T-helper 17 cell (primary cell): Measurements from ENCODE around the gene TRERF1. TPM values are rescaled to one million over a fixed set of nuclear protein-coding genes. Genes with fewer than 3 reads are reported as not detected.

Experiments used
- ATAC-seq: fragments of 150-1000 bp; cut with Tn5 transposase; 2 replicates; pipeline ENCODE4 v1.10.0; 2021; ENCODE audit warnings: mild to moderate bottlenecking, moderate library complexity
- DNase-seq, 3 donors: peaks; one replicate each; pipeline versions ENCODE4 v3.0.0 to v3.0.0-alpha.2; 2020 to 2021
- H3K9me3 ChIP-seq: one replicate; pipeline ENCODE4 v1.7.0; 2013; ENCODE audit warnings: low read length, mild to moderate bottlenecking; ENCODE audit not compliant: control insufficient read depth, poor library complexity, severe bottlenecking
- H3K27ac Mint-ChIP-seq: one replicate; pipeline ENCODE4 v1.8.0; 2022; ENCODE audit warnings: mild to moderate bottlenecking, moderate library complexity, mixed read lengths
- H3K27me3 Mint-ChIP-seq: one replicate; pipeline ENCODE4 v1.8.0; 2022; ENCODE audit warnings: mixed read lengths
- H3K36me3 Mint-ChIP-seq: one replicate; pipeline ENCODE4 v1.8.0; 2022; ENCODE audit warnings: low read depth, mixed read lengths
- H3K4me1 Mint-ChIP-seq: one replicate; pipeline ENCODE4 v1.8.0; 2022; ENCODE audit warnings: mild to moderate bottlenecking, mixed read lengths
- H3K4me3 Mint-ChIP-seq: one replicate; pipeline ENCODE4 v1.8.0; 2022; ENCODE audit warnings: mild to moderate bottlenecking, moderate library complexity, mixed read lengths
- total RNA-seq, 4 donors: library from RNA in 2 of 4; stranded (reverse) in 2 of 4; gene quantifications; one replicate each; pipeline ENCODE4 v1.2.3 and lab custom pipeline; 2022 to 2026

Gene TRERF1
- total RNA-seq, 2 donors from 2014 or later, result 28.6 to 31.2 TPM

DNA sequence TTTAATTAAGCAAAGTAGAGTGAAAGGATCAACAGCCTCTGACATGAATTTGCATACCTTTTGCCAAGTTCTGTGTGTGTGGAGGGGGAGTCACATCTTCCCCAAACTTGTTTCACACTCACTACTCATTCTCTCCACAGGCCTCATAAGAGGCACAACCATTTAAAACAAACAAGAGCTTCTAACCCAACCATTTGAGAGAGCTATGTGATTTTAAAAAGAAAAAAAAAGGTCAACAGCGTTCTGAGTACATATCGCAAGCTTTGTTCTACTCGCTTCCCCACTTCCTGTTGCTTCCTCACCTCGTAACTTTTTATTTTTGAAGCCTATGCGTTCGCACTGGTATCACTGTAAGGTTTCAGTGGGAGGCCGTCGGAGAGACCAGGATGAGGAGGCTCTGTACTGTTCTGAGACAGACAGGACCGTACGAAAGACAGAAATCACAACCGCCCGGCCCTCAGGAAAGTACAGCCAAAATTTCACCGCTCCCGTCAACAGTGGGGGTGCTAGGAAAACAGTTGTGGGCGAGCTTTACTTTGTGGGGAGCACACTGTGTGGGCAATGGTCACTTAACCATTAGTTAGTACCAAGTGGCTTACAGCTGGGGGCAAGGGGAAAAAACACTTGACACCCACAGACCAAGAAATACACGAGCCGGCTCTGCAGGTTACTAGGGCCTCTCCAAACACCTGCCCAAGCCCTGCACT is 61.3 kb downstream of the TRERF1 start:
- peak; percentile 74 for ATAC-seq
- peak overlapping the region; percentile 99 for H3K27ac Mint-ChIP-seq

DNA sequence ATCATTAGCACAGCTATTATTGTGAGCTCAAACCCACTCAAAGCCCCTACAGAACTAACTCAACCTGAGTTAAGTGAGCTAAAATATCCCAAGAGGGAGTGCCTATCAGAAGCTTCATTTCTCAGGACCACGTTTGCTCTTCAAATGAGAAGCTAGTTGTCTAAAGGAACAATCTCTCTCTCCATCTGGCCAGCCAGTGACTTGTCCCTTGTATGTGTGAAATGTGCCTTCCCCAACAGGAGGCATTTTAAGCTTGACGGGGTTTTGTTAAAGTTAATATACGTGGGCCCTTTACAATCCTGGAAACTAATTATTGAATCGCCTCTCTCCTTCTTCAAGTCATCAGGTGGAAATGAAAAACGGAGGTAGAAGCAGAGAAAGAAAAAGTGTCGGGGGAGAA is 62.0 kb downstream of the TRERF1 start:
- peak overlapping the region; percentile 99 for H3K27ac Mint-ChIP-seq
- no peaks in the 10 kb centered on the region for H3K9me3 ChIP-seq
- ATAC-seq, result no peak
- no peaks in the 10 kb centered on the region for H3K27me3 Mint-ChIP-seq
- DNase-seq, result no peak
- peaks cover 73% of the 10 kb centered on the region for H3K4me1 Mint-ChIP-seq
- peak overlapping the region; percentile 82 for H3K4me3 Mint-ChIP-seq
- H3K36me3 Mint-ChIP-seq, result no peaks in the 10 kb centered on the region

More for the DNA sequence above, 61.3 kb downstream of the TRERF1 start:
- Mint-ChIP-seq H3K27me3 (no peaks in the 10 kb centered on the region), H3K4me1 (peaks cover 79% of the 10 kb centered on the region), H3K4me3 (peak overlapping the region; percentile 82), H3K36me3 (no peaks in the 10 kb centered on the region)
- no peaks in the 10 kb centered on the region for H3K9me3 ChIP-seq
- DNase-seq, result no peak

DNA sequence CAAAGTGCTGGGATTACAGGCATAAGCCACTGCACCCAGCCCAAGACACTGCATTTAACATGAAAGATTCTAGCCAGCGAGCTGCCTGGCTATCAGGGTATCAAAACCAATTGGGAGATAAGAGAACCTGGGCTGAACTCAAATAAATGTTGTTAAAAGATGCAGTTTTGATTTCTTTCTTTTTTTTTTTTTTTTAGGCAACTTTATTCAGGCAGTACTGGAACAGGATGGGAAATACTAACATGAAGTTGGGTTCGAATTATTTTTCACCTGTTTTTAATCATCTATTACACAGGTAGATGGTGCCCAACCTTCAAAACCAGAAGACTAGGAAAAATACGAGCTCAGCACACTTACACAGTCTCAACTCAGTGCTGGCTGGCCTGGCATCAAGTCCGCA is 63.7 kb downstream of the TRERF1 start:
- no peak for DNase-seq
- H3K36me3 Mint-ChIP-seq, result no peaks in the 10 kb centered on the region

DNA sequence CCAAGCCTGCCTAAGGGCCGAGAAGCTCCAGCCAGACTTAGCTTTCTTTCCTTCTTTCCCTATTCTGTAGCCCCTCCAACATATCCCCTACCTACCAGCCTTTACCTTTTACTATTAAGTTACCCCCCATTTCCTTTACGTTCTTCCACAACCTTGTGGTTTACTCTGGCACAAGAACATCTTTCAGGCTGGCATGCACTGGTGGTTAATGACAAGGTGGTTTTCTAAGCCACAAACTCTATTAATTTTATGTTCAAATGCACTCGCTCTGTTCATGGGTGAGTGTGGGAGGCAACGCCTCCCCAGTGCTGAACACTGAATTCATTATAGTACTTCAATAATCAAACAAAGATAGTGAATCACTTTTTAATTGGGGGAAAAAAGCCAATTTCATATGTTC is 64.4 kb downstream of the TRERF1 start:
- peak; percentile 86 for ATAC-seq
- Mint-ChIP-seq H3K27me3 (no peaks in the 10 kb centered on the region), H3K4me1 (peaks cover 61% of the 10 kb centered on the region), H3K27ac (peak overlapping the region; percentile 99), H3K4me3 (peak overlapping the region; percentile 84), H3K36me3 (no peaks in the 10 kb centered on the region)
- peak in 1 of 3 donors; percentile 33 for DNase-seq
- no peaks in the 10 kb centered on the region for H3K9me3 ChIP-seq

More for the DNA sequence above, 63.7 kb downstream of the TRERF1 start:
- H3K9me3 ChIP-seq, result no peaks in the 10 kb centered on the region
- H3K4me1 Mint-ChIP-seq, result peaks cover 66% of the 10 kb centered on the region
- ATAC-seq, result no peak
- H3K27me3 Mint-ChIP-seq, result no peaks in the 10 kb centered on the region
- peak overlapping the region; percentile 54 for H3K4me3 Mint-ChIP-seq
- peak overlapping the region; percentile 99 for H3K27ac Mint-ChIP-seq

DNA sequence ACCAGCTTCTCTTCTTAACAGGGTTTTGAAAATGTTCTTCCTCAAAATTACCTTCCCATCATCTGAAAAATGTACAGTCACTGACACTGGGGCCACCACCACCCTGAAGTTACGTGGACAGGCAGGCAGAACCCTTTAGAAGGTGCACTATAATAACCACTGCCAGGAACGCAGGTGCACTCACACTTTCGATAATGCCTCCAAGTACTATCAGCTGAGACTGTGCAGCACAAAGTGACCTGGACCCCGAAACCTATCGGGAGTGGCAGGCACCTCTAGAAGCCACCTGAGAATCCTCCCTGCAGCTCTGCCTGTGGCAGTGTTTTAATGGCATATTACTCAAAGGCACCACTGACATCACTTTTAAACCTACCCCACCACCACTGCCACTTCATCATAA is 66.4 kb downstream of the TRERF1 start:
- Mint-ChIP-seq H3K4me3 (no peak overlapping the region), H3K27me3 (no peaks in the 10 kb centered on the region), H3K4me1 (peaks cover 57% of the 10 kb centered on the region), H3K36me3 (no peaks in the 10 kb centered on the region), H3K27ac (peak overlapping the region; percentile 99)
- H3K9me3 ChIP-seq, result no peaks in the 10 kb centered on the region
- DNase-seq (no peak), ATAC-seq (no peak)

DNA sequence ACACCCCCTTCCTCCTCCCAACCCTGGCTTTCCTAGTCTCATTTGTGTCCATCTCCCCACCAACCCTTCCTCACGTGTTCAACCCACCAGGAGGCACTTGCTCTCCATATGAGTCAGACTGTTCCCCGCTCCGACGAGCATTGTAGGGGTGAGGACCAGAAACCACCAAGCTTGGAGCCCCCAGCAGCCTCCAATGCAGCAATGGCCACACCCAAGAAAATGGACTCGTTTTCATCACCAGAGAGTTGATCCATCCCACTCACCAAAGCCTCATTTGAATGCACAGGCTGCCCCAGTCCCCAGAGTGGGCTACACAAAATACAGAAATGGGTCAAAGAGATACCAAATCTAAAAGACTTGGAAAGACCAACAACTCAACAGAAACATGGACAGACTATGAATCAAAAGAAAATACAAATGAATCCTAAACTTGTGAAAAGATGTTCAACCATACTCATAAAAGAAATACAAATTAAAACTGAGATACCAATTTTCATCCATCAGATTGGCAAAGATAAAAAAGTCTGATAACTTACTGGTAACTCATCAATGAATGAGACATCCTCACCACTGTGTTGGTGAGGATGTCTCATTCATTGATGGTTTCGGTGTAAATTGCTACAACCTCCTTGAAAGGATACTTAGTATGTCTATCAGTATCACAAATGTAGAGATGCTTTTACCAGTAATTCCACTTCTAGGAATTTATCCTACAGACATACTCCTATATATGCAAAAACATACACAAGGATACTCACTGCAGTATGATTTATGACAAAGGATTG is 68.1 kb downstream of the TRERF1 start:
- H3K36me3 Mint-ChIP-seq, result no peaks in the 10 kb centered on the region
- H3K4me1 Mint-ChIP-seq, result peaks cover 52% of the 10 kb centered on the region
- DNase-seq (no peak), ATAC-seq (no peak)
- H3K9me3 ChIP-seq, result no peaks in the 10 kb centered on the region
- H3K4me3 Mint-ChIP-seq, result peak overlapping the region; percentile 10
- no peaks in the 10 kb centered on the region for H3K27me3 Mint-ChIP-seq
- peak overlapping the region; percentile 60 for H3K27ac Mint-ChIP-seq

DNA sequence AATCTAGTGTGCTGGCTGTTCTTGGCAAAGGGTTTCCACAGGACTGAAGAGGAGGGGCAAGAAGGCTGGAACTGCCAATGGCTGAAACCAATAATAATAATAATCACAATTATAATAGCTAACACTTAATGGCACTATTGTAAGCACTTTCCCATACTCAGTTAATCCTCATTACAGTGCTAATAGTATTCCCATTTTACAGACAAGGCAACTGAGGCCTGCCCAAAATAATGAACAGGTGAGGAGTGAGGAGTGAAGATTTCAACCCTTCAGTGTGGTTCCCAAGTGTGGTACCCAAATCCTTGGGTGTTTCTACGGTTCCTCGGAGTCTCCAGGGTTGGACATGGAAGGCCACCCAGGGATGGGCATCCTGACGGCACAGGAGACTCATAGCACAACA is 69.9 kb downstream of the TRERF1 start:
- no peak overlapping the region for H3K4me3 Mint-ChIP-seq
- H3K9me3 ChIP-seq, result no peaks in the 10 kb centered on the region
- no peak for DNase-seq
- H3K4me1 Mint-ChIP-seq, result peaks cover 57% of the 10 kb centered on the region
- ATAC-seq, result no peak
- no peaks in the 10 kb centered on the region for H3K27me3 Mint-ChIP-seq
- H3K27ac Mint-ChIP-seq, result no peak overlapping the region
- no peaks in the 10 kb centered on the region for H3K36me3 Mint-ChIP-seq

DNA sequence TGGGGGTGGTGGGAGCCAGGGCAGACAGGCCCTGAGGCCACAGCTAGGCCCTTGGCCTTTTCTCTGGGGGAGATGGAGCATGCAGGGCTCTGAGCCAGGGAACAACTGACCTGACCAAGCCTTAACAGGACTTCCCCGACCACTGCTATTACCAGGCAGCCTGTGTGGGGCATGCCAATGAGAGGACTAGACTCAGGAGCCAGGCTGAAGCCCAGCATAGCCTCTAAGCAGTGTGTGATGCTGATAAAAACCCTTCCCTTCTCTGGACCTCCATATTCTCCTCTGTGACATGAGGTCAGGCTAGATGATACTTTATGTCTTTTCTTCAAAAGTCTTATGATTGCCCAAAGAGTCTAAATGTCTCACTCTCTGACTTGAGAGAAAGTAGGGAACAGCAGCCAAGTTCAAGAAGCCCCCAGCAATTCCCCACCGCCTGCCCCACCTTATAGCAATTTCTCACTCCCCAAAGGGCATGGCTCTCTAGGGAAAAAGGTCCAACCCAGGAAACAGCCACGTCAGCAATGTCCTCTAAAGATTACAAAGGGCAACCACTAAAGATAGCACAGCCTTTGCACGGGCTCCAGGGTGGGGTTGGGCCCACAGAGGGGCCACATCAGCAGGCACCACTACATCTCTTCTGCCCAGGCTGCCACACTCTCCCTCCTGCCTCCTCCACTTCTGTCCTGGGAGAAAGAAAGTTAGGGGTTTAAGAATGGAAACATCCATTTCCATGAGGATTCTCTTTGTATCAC is 71.3 kb downstream of the TRERF1 start:
- DNase-seq (no peak), ATAC-seq (no peak)
- Mint-ChIP-seq H3K27ac (peak overlapping the region; percentile 24), H3K27me3 (no peaks in the 10 kb centered on the region), H3K4me3 (no peak overlapping the region), H3K36me3 (no peaks in the 10 kb centered on the region), H3K4me1 (peaks cover 49% of the 10 kb centered on the region)
- no peaks in the 10 kb centered on the region for H3K9me3 ChIP-seq

DNA sequence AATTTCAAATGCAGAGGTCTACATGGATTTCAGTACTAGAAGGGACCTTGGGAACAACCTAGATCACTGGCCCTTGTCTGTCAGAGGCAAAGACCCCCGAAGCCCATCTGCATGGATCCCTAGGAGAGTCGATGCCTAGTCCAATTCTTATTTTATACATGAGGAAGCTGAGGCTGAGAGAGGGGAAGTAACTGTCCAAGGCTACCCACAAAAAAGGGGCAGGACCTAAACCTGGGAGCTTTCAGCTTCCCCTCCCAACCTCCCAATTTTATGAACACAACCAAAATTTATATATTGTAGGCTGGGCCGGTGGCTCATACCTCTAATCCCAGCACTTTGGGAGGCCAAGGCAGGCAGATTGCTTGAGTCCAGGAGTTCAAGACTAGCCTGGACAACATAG is 73.2 kb downstream of the TRERF1 start:
- DNase-seq (no peak), ATAC-seq (peak; percentile 25)
- Mint-ChIP-seq H3K27ac (peak overlapping the region; percentile 95), H3K4me3 (peak overlapping the region; percentile 61), H3K27me3 (no peaks in the 10 kb centered on the region), H3K36me3 (no peaks in the 10 kb centered on the region), H3K4me1 (peaks cover 52% of the 10 kb centered on the region)
- no peaks in the 10 kb centered on the region for H3K9me3 ChIP-seq

DNA sequence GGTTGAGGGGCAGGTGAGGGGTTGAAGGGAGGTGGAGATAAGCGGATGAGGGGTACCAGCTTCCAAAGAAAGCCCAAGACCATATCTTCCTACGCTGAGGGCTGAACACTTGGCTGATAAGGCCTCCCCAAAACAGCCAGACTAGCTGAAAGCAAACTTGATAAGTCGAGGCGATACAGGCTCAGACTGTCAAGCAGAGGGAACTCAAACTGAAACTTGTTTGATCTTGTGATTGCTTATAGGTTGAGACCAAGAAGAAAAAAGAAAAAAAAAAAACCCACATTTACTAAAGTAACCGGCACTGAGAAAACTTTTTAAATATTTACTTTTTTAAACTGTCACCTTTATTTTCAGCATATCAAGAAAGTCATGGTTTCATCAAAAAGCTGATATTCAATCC is 73.6 kb downstream of the TRERF1 start:
- Mint-ChIP-seq H3K36me3 (no peaks in the 10 kb centered on the region), H3K4me3 (peak overlapping the region; percentile 61), H3K4me1 (peaks cover 48% of the 10 kb centered on the region), H3K27ac (peak overlapping the region; percentile 95), H3K27me3 (no peaks in the 10 kb centered on the region)
- DNase-seq, result no peak
- ATAC-seq, result peak; percentile 75
- H3K9me3 ChIP-seq, result no peaks in the 10 kb centered on the region

DNA sequence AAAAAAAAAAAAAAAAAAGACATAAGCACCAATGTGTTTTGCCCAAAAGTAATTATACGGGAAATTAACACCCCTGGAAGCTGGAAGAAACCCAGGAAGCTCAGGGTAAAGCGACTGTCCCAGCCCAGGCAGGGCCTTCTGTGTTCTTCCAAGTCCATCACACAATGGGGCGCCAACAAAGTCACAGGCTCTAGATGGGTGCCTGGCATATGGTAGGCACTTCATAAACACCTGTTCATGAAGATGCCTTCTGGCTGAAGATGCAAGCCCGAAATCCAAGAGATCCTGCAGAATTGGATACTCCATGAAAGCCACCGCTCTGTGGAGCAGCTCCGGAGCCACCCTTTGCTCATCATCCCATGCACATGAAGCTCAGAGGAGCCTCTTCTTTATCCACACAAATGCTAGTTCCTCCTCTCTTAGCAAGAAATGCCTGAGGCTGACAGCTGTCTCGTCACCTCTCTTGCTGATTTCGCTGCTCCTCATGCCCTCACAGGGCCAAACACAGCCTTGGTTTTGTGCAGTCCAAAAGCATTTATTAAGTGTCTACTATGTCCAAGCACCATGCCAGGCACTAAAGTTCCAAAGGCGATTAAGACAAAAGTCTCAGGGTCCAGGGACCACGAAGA is 76.6 kb downstream of the TRERF1 start:
- Mint-ChIP-seq H3K4me3 (no peak overlapping the region), H3K27me3 (no peaks in the 10 kb centered on the region), H3K36me3 (no peaks in the 10 kb centered on the region), H3K4me1 (peaks cover 41% of the 10 kb centered on the region), H3K27ac (peak overlapping the region; percentile 62)
- DNase-seq (no peak), ATAC-seq (no peak)
- no peaks in the 10 kb centered on the region for H3K9me3 ChIP-seq

DNA sequence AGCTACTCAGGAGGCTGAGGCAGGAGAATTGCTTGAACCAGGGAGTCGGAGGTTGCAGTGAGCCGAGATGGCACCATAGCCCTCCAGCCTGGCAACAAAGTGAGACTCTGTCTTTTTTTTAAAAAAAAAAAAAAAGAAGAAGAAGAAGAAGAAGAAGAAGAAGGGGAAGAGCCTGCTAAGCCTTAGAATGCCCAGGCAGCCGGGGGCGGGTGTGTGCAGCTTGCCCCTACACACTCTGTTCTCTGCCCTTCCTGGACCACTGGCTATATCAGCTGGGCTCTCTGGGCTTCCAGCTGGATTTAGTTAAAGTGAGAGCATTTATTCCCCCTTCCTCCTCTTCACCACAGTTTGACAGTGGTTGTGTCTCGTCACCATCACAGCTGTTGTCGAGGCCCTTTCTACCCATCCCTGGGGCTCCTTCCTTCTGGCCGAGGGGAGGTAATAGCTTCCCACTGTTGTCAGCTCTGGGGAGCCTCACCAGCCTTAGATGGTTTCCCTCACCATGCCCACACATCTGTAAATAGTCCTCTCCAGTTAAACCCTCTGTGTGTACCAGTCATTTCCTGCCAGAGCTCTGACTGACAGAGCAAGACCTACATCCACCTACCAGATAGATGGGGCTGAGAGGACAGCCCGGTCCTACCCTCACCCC is 77.6 kb downstream of the TRERF1 start:
- DNase-seq, result no peak
- peak overlapping the region; percentile 68 for H3K4me3 Mint-ChIP-seq
- H3K9me3 ChIP-seq, result no peaks in the 10 kb centered on the region
- H3K36me3 Mint-ChIP-seq, result no peaks in the 10 kb centered on the region
- H3K27me3 Mint-ChIP-seq, result no peaks in the 10 kb centered on the region
- peak overlapping the region; percentile 62 for H3K27ac Mint-ChIP-seq
- H3K4me1 Mint-ChIP-seq, result peaks cover 41% of the 10 kb centered on the region
- peak; percentile 65 for ATAC-seq
